Neural cell (in vitro differentiated cells): ENCODE results near the gene KIFC3. TPM values are rescaled to one million over a fixed set of nuclear protein-coding genes. Genes with fewer than 3 reads are reported as not detected.

ENCODE experiments used
- H2AFZ ChIP-seq: fragments of 200-600, 300-800 bp; sonication (generic), shearing (Covaris generic); 2 replicates; pipeline ENCODE4 v1.6.0; 2014; ENCODE audit warnings: low read depth, mild to moderate bottlenecking, antibody characterized with exemption, low read length, moderate library complexity
- H3F3A ChIP-seq: fragments of 200-600 bp; shearing (Covaris generic); 2 replicates; pipeline ENCODE4 v1.6.1; 2016; ENCODE audit warnings: mild to moderate bottlenecking, moderate library complexity, mixed read lengths, antibody characterized with exemption, low read length; ENCODE audit not compliant: insufficient read depth, poor library complexity, severe bottlenecking
- H3K27ac ChIP-seq: fragments of 200-600, 300-800 bp; sonication (generic), shearing (Covaris generic); 2 replicates; pipeline ENCODE4 v1.5.1; 2014; ENCODE audit warnings: mild to moderate bottlenecking, low read length, moderate library complexity
- H3K27me3 ChIP-seq: fragments of 300-800, 200-600 bp; sonication (generic), shearing (Covaris generic); 2 replicates; pipeline ENCODE4 v1.6.0; 2014; ENCODE audit warnings: mild to moderate bottlenecking, low read depth, low read length, moderate library complexity; ENCODE audit not compliant: insufficient read depth
- H3K36me3 ChIP-seq: fragments of 300-800, 200-600 bp; sonication (generic), shearing (Covaris generic); 2 replicates; pipeline ENCODE4 v1.5.1; 2014; ENCODE audit warnings: mild to moderate bottlenecking, antibody characterized with exemption, low read length, moderate library complexity; ENCODE audit not compliant: insufficient read depth
- H3K4me2 ChIP-seq: fragments of 300-800, 200-600 bp; sonication (generic), shearing (Covaris generic); 2 replicates; pipeline ENCODE4 v1.6.0; 2014; ENCODE audit warnings: mild to moderate bottlenecking, low read length
- H3K4me3 ChIP-seq: fragments of 300-800, 200-600 bp; sonication (generic), shearing (Covaris generic); 2 replicates; pipeline ENCODE4 v1.5.1; 2014; ENCODE audit warnings: mild to moderate bottlenecking, low read length, moderate library complexity
- H3K79me2 ChIP-seq: fragments of 200-600 bp; shearing (Covaris generic); replicated peaks from 2 replicates; pipeline ENCODE4 v1.6.0; 2014; ENCODE audit warnings: mild to moderate bottlenecking, low read length, moderate library complexity; ENCODE audit not compliant: insufficient read depth
- H3K9ac ChIP-seq: fragments of 300-800, 200-600 bp; sonication (generic), shearing (Covaris generic); 2 replicates; pipeline ENCODE4 v1.6.1; 2016; ENCODE audit warnings: mild to moderate bottlenecking, low read length, mixed read lengths
- H3K9me2 ChIP-seq: fragments of 200-600 bp; shearing (Covaris generic); 2 replicates; pipeline ENCODE4 v1.6.1; 2016; ENCODE audit warnings: mild to moderate bottlenecking, low read length, mixed read lengths; ENCODE audit not compliant: insufficient read depth
- H3K9me3 ChIP-seq: fragments of 200-600, 300-800 bp; sonication (generic), shearing (Covaris generic); 2 replicates; pipeline ENCODE4 v1.6.1; 2016; ENCODE audit warnings: mild to moderate bottlenecking, mixed run types, low read length, moderate library complexity, mixed read lengths
- H4K20me1 ChIP-seq: fragments of 200-600 bp; shearing (Covaris generic); 2 replicates; pipeline ENCODE4 v1.6.1; 2016; ENCODE audit warnings: mild to moderate bottlenecking, mixed run types; ENCODE audit not compliant: insufficient read depth
- CTCF ChIP-seq: fragments of 450-650 bp; IDR thresholded peaks from 2 replicates; pipeline ENCODE4 v1.5.1; 2014; ENCODE audit warnings: antibody characterized with exemption, mild to moderate bottlenecking, moderate library complexity; ENCODE audit not compliant: poor library complexity, severe bottlenecking
- EP300 ChIP-seq: fragments of 450-650 bp; conservative IDR thresholded peaks from 2 replicates; pipeline ENCODE4 v1.6.1; 2014; ENCODE audit warnings: antibody characterized with exemption, mild to moderate bottlenecking, moderate library complexity; ENCODE audit not compliant: poor library complexity, severe bottlenecking
- EZH2 ChIP-seq: fragments of 200-600, 300-800 bp; shearing (Covaris generic), sonication (generic); IDR thresholded peaks from 2 replicates; pipeline ENCODE4 v1.6.1; 2014; ENCODE audit warnings: antibody characterized with exemption, low read length, borderline replicate concordance, mild to moderate bottlenecking; ENCODE audit not compliant: insufficient read depth, poor library complexity, severe bottlenecking
- MXI1 ChIP-seq: fragments of 450-650 bp; conservative IDR thresholded peaks from 2 replicates; pipeline ENCODE4 v1.6.1; 2014; ENCODE audit warnings: antibody characterized with exemption, mild to moderate bottlenecking; ENCODE audit not compliant: poor library complexity, severe bottlenecking
- POLR2AphosphoS5 ChIP-seq: IDR thresholded peaks from 2 replicates; pipeline ENCODE4 v1.6.1; 2012
- RAD21 ChIP-seq: fragments of 450-650 bp; conservative IDR thresholded peaks from 2 replicates; pipeline ENCODE4 v1.6.1; 2014; ENCODE audit warnings: antibody characterized with exemption, mild to moderate bottlenecking, moderate library complexity
- SMC3 ChIP-seq: fragments of 450-650 bp; conservative IDR thresholded peaks from 2 replicates; pipeline ENCODE4 v1.6.1; 2014; ENCODE audit warnings: antibody characterized with exemption, mild to moderate bottlenecking, moderate library complexity; ENCODE audit not compliant: poor library complexity
- TAF1 ChIP-seq: IDR thresholded peaks from 2 replicates; pipeline ENCODE4 v1.6.1; 2012; ENCODE audit warnings: low read depth
- polyA plus RNA-seq: library from polyadenylated mRNA; depleted of rRNA; stranded (reverse); fragments of >200 nt; gene quantifications from 2 replicates; pipeline ENCODE4 v1.2.3, GENCODE V29; 2014
- TF ChIP-seq, protein P1 (sequence below): IDR thresholded peaks from 2 replicates; pipeline ENCODE4 v1.6.1; 2012; ENCODE audit warnings: borderline replicate concordance

Gene KIFC3
- polyA plus RNA-seq, 1 donor from 2014 or later = 29.7 TPM

- H3K27ac ChIP-seq = no peak overlapping the region
- H3K36me3 ChIP-seq = no peaks in the 10 kb centered on the region
- H4K20me1 ChIP-seq = no peaks in the 10 kb centered on the region
- H2AFZ ChIP-seq = no peak overlapping the region
- no peaks in the 10 kb centered on the region for H3F3A ChIP-seq
- no peaks in the 10 kb centered on the region for H3K9me3 ChIP-seq
- H3K4me3 ChIP-seq = no peak overlapping the region
- H3K79me2 ChIP-seq = no peaks in the 10 kb centered on the region
- no peak for TF ChIP-seq EP300
- no peak for TF ChIP-seq RAD21
- TF ChIP-seq TAF1 = no peak
- TF ChIP-seq CTCF = no peak
- no peak for TF ChIP-seq MXI1
- TF ChIP-seq POLR2AphosphoS5 = no peak
- TF ChIP-seq EZH2 = no peak
- TF ChIP-seq, protein P1, sequence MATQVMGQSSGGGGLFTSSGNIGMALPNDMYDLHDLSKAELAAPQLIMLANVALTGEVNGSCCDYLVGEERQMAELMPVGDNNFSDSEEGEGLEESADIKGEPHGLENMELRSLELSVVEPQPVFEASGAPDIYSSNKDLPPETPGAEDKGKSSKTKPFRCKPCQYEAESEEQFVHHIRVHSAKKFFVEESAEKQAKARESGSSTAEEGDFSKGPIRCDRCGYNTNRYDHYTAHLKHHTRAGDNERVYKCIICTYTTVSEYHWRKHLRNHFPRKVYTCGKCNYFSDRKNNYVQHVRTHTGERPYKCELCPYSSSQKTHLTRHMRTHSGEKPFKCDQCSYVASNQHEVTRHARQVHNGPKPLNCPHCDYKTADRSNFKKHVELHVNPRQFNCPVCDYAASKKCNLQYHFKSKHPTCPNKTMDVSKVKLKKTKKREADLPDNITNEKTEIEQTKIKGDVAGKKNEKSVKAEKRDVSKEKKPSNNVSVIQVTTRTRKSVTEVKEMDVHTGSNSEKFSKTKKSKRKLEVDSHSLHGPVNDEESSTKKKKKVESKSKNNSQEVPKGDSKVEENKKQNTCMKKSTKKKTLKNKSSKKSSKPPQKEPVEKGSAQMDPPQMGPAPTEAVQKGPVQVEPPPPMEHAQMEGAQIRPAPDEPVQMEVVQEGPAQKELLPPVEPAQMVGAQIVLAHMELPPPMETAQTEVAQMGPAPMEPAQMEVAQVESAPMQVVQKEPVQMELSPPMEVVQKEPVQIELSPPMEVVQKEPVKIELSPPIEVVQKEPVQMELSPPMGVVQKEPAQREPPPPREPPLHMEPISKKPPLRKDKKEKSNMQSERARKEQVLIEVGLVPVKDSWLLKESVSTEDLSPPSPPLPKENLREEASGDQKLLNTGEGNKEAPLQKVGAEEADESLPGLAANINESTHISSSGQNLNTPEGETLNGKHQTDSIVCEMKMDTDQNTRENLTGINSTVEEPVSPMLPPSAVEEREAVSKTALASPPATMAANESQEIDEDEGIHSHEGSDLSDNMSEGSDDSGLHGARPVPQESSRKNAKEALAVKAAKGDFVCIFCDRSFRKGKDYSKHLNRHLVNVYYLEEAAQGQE = no peak
- no peak for TF ChIP-seq SMC3
- no peaks in the 10 kb centered on the region for H3K27me3 ChIP-seq
- H3K9ac ChIP-seq = no peak overlapping the region
- H3K4me2 ChIP-seq = no peak overlapping the region
- H3K9me2 ChIP-seq = no peaks in the 10 kb centered on the region
Measured at GRCh38 chr16:57726433-57726947, 75.8 kb downstream of the KIFC3 start.

DNA sequence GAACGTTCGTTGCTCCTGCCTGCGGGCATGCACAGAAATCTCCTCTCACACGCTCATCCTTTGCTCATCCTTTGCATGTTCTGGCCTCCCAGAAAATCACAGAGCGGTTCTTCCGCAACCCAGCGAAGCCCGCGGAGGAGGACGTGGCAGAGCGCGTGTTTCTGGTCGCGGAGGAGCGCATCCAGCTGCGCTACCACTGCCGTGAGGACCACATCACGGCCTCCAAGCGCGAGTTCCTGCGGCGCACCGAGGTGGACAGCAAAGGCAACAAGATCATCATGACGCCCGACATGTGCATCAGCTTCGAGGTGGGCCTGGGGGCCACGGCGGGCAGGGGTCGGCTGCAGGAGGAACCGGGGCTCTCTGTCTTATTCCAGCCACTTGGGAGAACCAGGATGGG lies 76.3 kb downstream of the KIFC3 start:
- H2AFZ ChIP-seq = no peak overlapping the region
- H3F3A ChIP-seq = no peaks in the 10 kb centered on the region
- H3K9me3 ChIP-seq = no peaks in the 10 kb centered on the region
- no peaks in the 10 kb centered on the region for H3K79me2 ChIP-seq
- H3K4me3 ChIP-seq = no peak overlapping the region
- no peak overlapping the region for H3K27ac ChIP-seq
- no peaks in the 10 kb centered on the region for H4K20me1 ChIP-seq
- no peaks in the 10 kb centered on the region for H3K9me2 ChIP-seq
- H3K9ac ChIP-seq = no peak overlapping the region
- H3K4me2 ChIP-seq = no peak overlapping the region
- no peak for TF ChIP-seq SMC3
- TF ChIP-seq, protein P1 = no peak
- no peak for TF ChIP-seq TAF1
- no peak for TF ChIP-seq EP300
- no peak for TF ChIP-seq RAD21
- TF ChIP-seq MXI1 = no peak
- no peak for TF ChIP-seq EZH2
- no peak for TF ChIP-seq POLR2AphosphoS5
- TF ChIP-seq CTCF = no peak
- H3K27me3 ChIP-seq = no peaks in the 10 kb centered on the region
- H3K36me3 ChIP-seq = no peaks in the 10 kb centered on the region
